ENCODE data around the gene PRR9. TPM values are rescaled to one million over a fixed set of nuclear protein-coding genes. Genes with fewer than 3 reads are reported as not detected.

Gene PRR9
- total and polyA plus RNA-seq, 7 experiments from 2014 or later = not detected

- Mint-ChIP-seq H3K27me3 (peaks cover 33 to 72% (median 67%) of the 10 kb centered on the region in 5 donors), H3K4me3 (no peak overlapping the region), H3K36me3 (peaks cover 0 to 2% (median 0%) of the 10 kb centered on the region in 5 donors), H3K9me3 (peaks cover 0 to 3% (median 0%) of the 10 kb centered on the region in 11 donors), H3K4me1 (peaks cover 0 to 1% (median 0%) of the 10 kb centered on the region in 7 donors), H3K27ac (no peak overlapping the region)
- ChIA-PET CTCF (no interaction called here), POLR2A (no interaction called here)
- DNase-seq (no peak), ATAC-seq (no peak)
- H3K9me3 ChIP-seq (ENCODE audit: control insufficient read depth in 2 of 3, low read length in 3 of 3) = no peaks in the 10 kb centered on the region
- no peaks in the 10 kb centered on the region for H3K36me3 ChIP-seq (ENCODE audit: control insufficient read depth in 2 of 3, insufficient read depth in 3 of 3, low read length in 3 of 3)
- H3K27ac ChIP-seq (ENCODE audit: low read depth, low read length) = no peak overlapping the region
- intact Hi-C loops (cut with micrococcal nuclease) = no loop called here
- no peaks in the 10 kb centered on the region for H3K27me3 ChIP-seq (ENCODE audit: control insufficient read depth in 2 of 2, insufficient read depth in 2 of 2, low read length in 2 of 2)
- H3K4me1 ChIP-seq (ENCODE audit: control insufficient read depth in 2 of 2, insufficient read depth in 2 of 2, low read length in 2 of 2) = no peaks in the 10 kb centered on the region
- no peak overlapping the region for H3K4me3 ChIP-seq (ENCODE audit: low read length)
Measured at GRCh38 chr1:153192697-153193096, 24.7 kb upstream of the PRR9 start.

- Mint-ChIP-seq H3K27ac (no peak overlapping the region), H3K9me3 (peaks cover 0 to 3% (median 0%) of the 10 kb centered on the region in 11 donors), H3K36me3 (no peaks in the 10 kb centered on the region), H3K27me3 (peaks cover 36 to 74% (median 72%) of the 10 kb centered on the region in 5 donors), H3K4me3 (no peak overlapping the region), H3K4me1 (peaks cover 0 to 1% (median 0%) of the 10 kb centered on the region in 7 donors)
- Histone ChIP-seq H3K4me3 (ENCODE audit: low read length) (no peak overlapping the region), H3K36me3 (ENCODE audit: control insufficient read depth in 2 of 3, insufficient read depth in 3 of 3, low read length in 3 of 3) (no peaks in the 10 kb centered on the region), H3K27me3 (ENCODE audit: control insufficient read depth in 2 of 2, insufficient read depth in 2 of 2, low read length in 2 of 2) (no peaks in the 10 kb centered on the region), H3K27ac (ENCODE audit: low read depth, low read length) (no peak overlapping the region), H3K9me3 (ENCODE audit: control insufficient read depth in 2 of 3, low read length in 3 of 3) (no peaks in the 10 kb centered on the region), H3K4me1 (ENCODE audit: control insufficient read depth in 2 of 2, insufficient read depth in 2 of 2, low read length in 2 of 2) (no peaks in the 10 kb centered on the region)
- POLR2A ChIA-PET = no interaction called here
- DNase-seq (no peak), ATAC-seq (no peak)
- CTCF ChIA-PET = no interaction called here
- intact Hi-C loops (cut with micrococcal nuclease) = no loop called here
Measured at GRCh38 chr1:153194331-153195050, 22.9 kb upstream of the PRR9 start.

GRCh38 chr1:153195216-153195615, 22.2 kb upstream of the PRR9 start:
- H3K4me1 ChIP-seq (ENCODE audit: control insufficient read depth in 2 of 2, insufficient read depth in 2 of 2, low read length in 2 of 2) = no peaks in the 10 kb centered on the region
- H3K4me3 ChIP-seq (ENCODE audit: low read length) = no peak overlapping the region
- no peaks in the 10 kb centered on the region for H3K36me3 ChIP-seq (ENCODE audit: control insufficient read depth in 2 of 3, insufficient read depth in 3 of 3, low read length in 3 of 3)
- Mint-ChIP-seq H3K27ac (no peak overlapping the region), H3K9me3 (peaks cover 0 to 3% (median 0%) of the 10 kb centered on the region in 11 donors), H3K4me3 (no peak overlapping the region), H3K27me3 (peaks cover 35 to 78% (median 65%) of the 10 kb centered on the region in 5 donors), H3K36me3 (no peaks in the 10 kb centered on the region), H3K4me1 (peaks cover 0 to 1% (median 0%) of the 10 kb centered on the region in 7 donors)
- ChIA-PET CTCF (no interaction called here), POLR2A (no interaction called here)
- H3K27ac ChIP-seq (ENCODE audit: low read depth, low read length) = no peak overlapping the region
- no peaks in the 10 kb centered on the region for H3K9me3 ChIP-seq (ENCODE audit: control insufficient read depth in 2 of 3, low read length in 3 of 3)
- no peak for DNase-seq
- no peak for ATAC-seq
- H3K27me3 ChIP-seq (ENCODE audit: control insufficient read depth in 2 of 2, insufficient read depth in 2 of 2, low read length in 2 of 2) = no peaks in the 10 kb centered on the region
- intact Hi-C loops (cut with micrococcal nuclease) = no loop called here

- ATAC-seq (no peak), DNase-seq (no peak)
- peaks cover 0 to 3% (median 0%) of the 10 kb centered on the region in 11 donors for H3K9me3 Mint-ChIP-seq
- no peak overlapping the region for H3K4me3 ChIP-seq (ENCODE audit: low read length)
- H3K27me3 Mint-ChIP-seq = peaks cover 14 to 60% (median 40%) of the 10 kb centered on the region in 5 donors
- CTCF ChIA-PET = no interaction called here
- no peaks in the 10 kb centered on the region for H3K36me3 Mint-ChIP-seq
- H3K27ac ChIP-seq (ENCODE audit: low read depth, low read length) = no peak overlapping the region
- POLR2A ChIA-PET = no interaction called here
- H3K27me3 ChIP-seq (ENCODE audit: control insufficient read depth in 2 of 2, insufficient read depth in 2 of 2, low read length in 2 of 2) = no peaks in the 10 kb centered on the region
- no peaks in the 10 kb centered on the region for H3K4me1 Mint-ChIP-seq
- no peaks in the 10 kb centered on the region for H3K9me3 ChIP-seq (ENCODE audit: control insufficient read depth in 2 of 3, low read length in 3 of 3)
- intact Hi-C loops (cut with micrococcal nuclease) = no loop called here
- H3K27ac Mint-ChIP-seq = no peak overlapping the region
- no peak overlapping the region for H3K4me3 Mint-ChIP-seq
- H3K36me3 ChIP-seq (ENCODE audit: control insufficient read depth in 2 of 3, insufficient read depth in 3 of 3, low read length in 3 of 3) = no peaks in the 10 kb centered on the region
- no peaks in the 10 kb centered on the region for H3K4me1 ChIP-seq (ENCODE audit: control insufficient read depth in 2 of 2, insufficient read depth in 2 of 2, low read length in 2 of 2)
Measured at GRCh38 chr1:153202006-153202405, 15.4 kb upstream of the PRR9 start.

GRCh38 chr1:153203130-153203529, 14.3 kb upstream of the PRR9 start, which contains the start of gene LELP1:
LELP1 (plus strand) TSS chr1:153203430; CDS start chr1:153204708, 1,278 bp downstream.
- no peaks in the 10 kb centered on the region for H3K9me3 ChIP-seq (ENCODE audit: control insufficient read depth in 2 of 3, low read length in 3 of 3)
- no peak within 1 kb of the TSS for H3K27ac Mint-ChIP-seq
- DNase-seq (no peak), ATAC-seq (no peak)
- no peaks in the 10 kb centered on the region for H3K36me3 ChIP-seq (ENCODE audit: control insufficient read depth in 2 of 3, insufficient read depth in 3 of 3, low read length in 3 of 3)
- no peak within 1 kb of the TSS for H3K4me3 ChIP-seq (ENCODE audit: low read length)
- ChIA-PET POLR2A (no interaction called here), CTCF (no interaction called here)
- no peaks in the 10 kb centered on the region for H3K27me3 ChIP-seq (ENCODE audit: control insufficient read depth in 2 of 2, insufficient read depth in 2 of 2, low read length in 2 of 2)
- H3K27ac ChIP-seq (ENCODE audit: low read depth, low read length) = no peak within 1 kb of the TSS
- intact Hi-C loops (cut with micrococcal nuclease) = no loop called here
- no peaks in the 10 kb centered on the region for H3K36me3 Mint-ChIP-seq
- H3K4me1 ChIP-seq (ENCODE audit: control insufficient read depth in 2 of 2, insufficient read depth in 2 of 2, low read length in 2 of 2) = no peaks in the 10 kb centered on the region
- H3K4me3 Mint-ChIP-seq = no peak within 1 kb of the TSS
- H3K4me1 Mint-ChIP-seq = no peaks in the 10 kb centered on the region
- H3K27me3 Mint-ChIP-seq = peaks cover 14 to 59% (median 37%) of the 10 kb centered on the region in 5 donors
- H3K9me3 Mint-ChIP-seq = peaks cover 0 to 3% (median 0%) of the 10 kb centered on the region in 11 donors

- Histone ChIP-seq H3K27me3 (ENCODE audit: control insufficient read depth in 2 of 2, insufficient read depth in 2 of 2, low read length in 2 of 2) (no peaks in the 10 kb centered on the region), H3K36me3 (ENCODE audit: control insufficient read depth in 2 of 3, insufficient read depth in 3 of 3, low read length in 3 of 3) (no peaks in the 10 kb centered on the region), H3K27ac (ENCODE audit: low read depth, low read length) (no peak overlapping the region), H3K4me1 (ENCODE audit: control insufficient read depth in 2 of 2, insufficient read depth in 2 of 2, low read length in 2 of 2) (no peaks in the 10 kb centered on the region), H3K4me3 (ENCODE audit: low read length) (no peak overlapping the region), H3K9me3 (ENCODE audit: control insufficient read depth in 2 of 3, low read length in 3 of 3) (no peaks in the 10 kb centered on the region)
- POLR2A ChIA-PET = no interaction called here
- Mint-ChIP-seq H3K27ac (no peak overlapping the region), H3K4me3 (no peak overlapping the region), H3K4me1 (no peaks in the 10 kb centered on the region), H3K27me3 (peaks cover 10 to 52% (median 37%) of the 10 kb centered on the region in 5 donors), H3K9me3 (peaks cover 0 to 8% (median 0%) of the 10 kb centered on the region in 11 donors), H3K36me3 (no peaks in the 10 kb centered on the region)
- CTCF ChIA-PET = no interaction called here
- intact Hi-C loops (cut with micrococcal nuclease) = no loop called here
- ATAC-seq = no peak
- no peak for DNase-seq
Measured at GRCh38 chr1:153206631-153207030, 10.8 kb upstream of the PRR9 start.

- no peak overlapping the region for H3K27ac ChIP-seq (ENCODE audit: low read depth, low read length)
- DNase-seq (no peak), ATAC-seq (no peak)
- no peaks in the 10 kb centered on the region for H3K4me1 ChIP-seq (ENCODE audit: control insufficient read depth in 2 of 2, insufficient read depth in 2 of 2, low read length in 2 of 2)
- H3K27me3 Mint-ChIP-seq = peaks cover 10 to 44% (median 36%) of the 10 kb centered on the region in 5 donors
- no peaks in the 10 kb centered on the region for H3K4me1 Mint-ChIP-seq
- ChIA-PET CTCF (interaction anchor here (1.5 kb wide), 1 partner anchor 11 kb away, joined by 3 read pairs; no protein-coding TSS in a partner anchor), POLR2A (no interaction called here)
- peaks cover 0 to 5% (median 0%) of the 10 kb centered on the region in 11 donors for H3K9me3 Mint-ChIP-seq
- no peaks in the 10 kb centered on the region for H3K36me3 Mint-ChIP-seq
- intact Hi-C loops (cut with micrococcal nuclease) = no loop called here
- H3K4me3 Mint-ChIP-seq = no peak overlapping the region
- no peak overlapping the region for H3K27ac Mint-ChIP-seq
- H3K27me3 ChIP-seq (ENCODE audit: control insufficient read depth in 2 of 2, insufficient read depth in 2 of 2, low read length in 2 of 2) = no peaks in the 10 kb centered on the region
- H3K9me3 ChIP-seq (ENCODE audit: control insufficient read depth in 2 of 3, low read length in 3 of 3) = no peaks in the 10 kb centered on the region
- no peak overlapping the region for H3K4me3 ChIP-seq (ENCODE audit: low read length)
- H3K36me3 ChIP-seq (ENCODE audit: control insufficient read depth in 2 of 3, insufficient read depth in 3 of 3, low read length in 3 of 3) = no peaks in the 10 kb centered on the region
Measured at GRCh38 chr1:153210206-153210605, 7.2 kb upstream of the PRR9 start.

Measured in naive thymus-derived CD4-positive, alpha-beta T cell (primary cell).